Measurements from ENCODE around the gene PSTPIP1. TPM values are rescaled to one million over a fixed set of nuclear protein-coding genes. Genes with fewer than 3 reads are reported as not detected.

Gene PSTPIP1
- total RNA-seq, 6 donors from 2014 or later = 7.0 to 69.1 (median 20.2) TPM

DNA sequence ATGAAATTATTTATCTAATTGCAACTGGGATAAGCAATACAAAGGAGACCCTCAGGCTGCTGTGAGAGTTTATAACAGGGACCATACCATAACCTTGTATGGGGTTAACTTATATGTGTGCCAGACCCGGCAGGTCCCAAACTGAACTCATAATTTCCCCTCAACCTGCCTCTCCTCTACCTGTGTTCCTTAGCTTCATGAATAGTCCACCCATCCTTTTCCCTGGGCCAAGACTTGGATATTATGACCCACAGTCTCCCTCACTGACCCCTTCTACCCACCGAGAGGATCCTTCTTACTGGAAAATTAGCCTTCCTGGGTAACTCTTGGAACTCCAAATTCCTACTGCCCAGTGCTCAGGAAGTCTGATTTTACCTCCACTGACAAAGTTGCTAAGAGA, 79.4 kb downstream of the PSTPIP1 start:
- Histone ChIP-seq H3K4me1 (peaks cover 7 to 19% (median 14%) of the 10 kb centered on the region in 4 donors), H3K9me3 (no peaks in the 10 kb centered on the region), H3K27me3 (no peaks in the 10 kb centered on the region), H3K4me3 (no peak overlapping the region), H3K36me3 (no peaks in the 10 kb centered on the region), H3K27ac (no peak overlapping the region)
- ATAC-seq (ENCODE audit: low FRiP score in 2 of 2) = no peak
- DNase-seq = no peak
- 77 to 84% methylated on average over 2 of the region's 2 CpGs for WGBS, 2 donors
- TF ChIP-seq POLR2AphosphoS5 (IDR thresholded peaks at IDR 0.05) (no peak), EP300 (IDR thresholded peaks at IDR 0.05) (no peak), POLR2A (IDR thresholded peaks at IDR 0.05) (no peak), CTCF (IDR thresholded peaks at IDR 0.05) (no peak)

- TF ChIP-seq POLR2AphosphoS5 (IDR thresholded peaks at IDR 0.05) = no peak
- TF ChIP-seq CTCF (IDR thresholded peaks at IDR 0.05) = no peak
- TF ChIP-seq POLR2A (IDR thresholded peaks at IDR 0.05) = no peak
- no peak for TF ChIP-seq EP300 (IDR thresholded peaks at IDR 0.05)
- 80 to 87% methylated on average over 9 of the region's 9 CpGs for WGBS, 2 donors
- H3K4me1 ChIP-seq = peaks cover 3 to 9% (median 8%) of the 10 kb centered on the region in 4 donors
- no peaks in the 10 kb centered on the region for H3K36me3 ChIP-seq
- H3K9me3 ChIP-seq = no peaks in the 10 kb centered on the region
- DNase-seq (peak in 1 of 2 donors; percentile 38), ATAC-seq (ENCODE audit: low FRiP score in 2 of 2) (no peak)
- H3K27ac ChIP-seq = no peak overlapping the region
- no peak overlapping the region for H3K4me3 ChIP-seq
- no peaks in the 10 kb centered on the region for H3K27me3 ChIP-seq
Observed at GRCh38 chr15:77075528-77075927, 80.6 kb downstream of the PSTPIP1 start.

DNA sequence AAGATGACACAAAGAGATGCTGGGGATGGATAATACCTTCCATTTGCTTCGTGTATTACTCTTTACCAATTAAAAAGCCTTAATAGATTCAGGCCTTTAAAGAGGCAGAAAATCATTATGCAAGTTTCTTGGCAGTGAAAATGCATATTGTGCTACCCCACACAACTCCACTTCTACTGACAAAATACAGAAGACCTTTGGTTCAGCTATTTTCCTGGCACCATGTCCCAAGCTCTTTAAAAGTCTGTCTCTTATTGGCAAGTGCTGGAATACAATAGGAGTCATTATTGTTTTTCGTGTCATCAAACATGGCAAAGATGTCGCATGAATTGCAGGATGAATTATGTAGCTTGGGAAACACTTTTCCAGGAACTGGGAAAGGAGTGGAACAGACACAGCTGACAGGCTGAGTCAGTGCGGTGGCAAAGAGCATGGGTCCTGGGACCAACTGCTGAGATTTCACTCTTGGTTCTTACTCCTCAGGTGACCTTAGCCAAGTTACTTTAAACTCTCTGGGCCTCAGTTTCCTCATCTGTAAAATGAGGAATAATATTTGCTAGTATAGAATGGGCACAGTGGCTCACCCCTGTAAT, 81.5 kb downstream of the PSTPIP1 start:
- no peaks in the 10 kb centered on the region for H3K36me3 ChIP-seq
- WGBS, 2 donors = 70 to 71% methylated on average over 4 of the region's 4 CpGs
- peaks cover 0 to 5% (median 4%) of the 10 kb centered on the region in 4 donors for H3K4me1 ChIP-seq
- H3K9me3 ChIP-seq = no peaks in the 10 kb centered on the region
- TF ChIP-seq POLR2AphosphoS5 (IDR thresholded peaks at IDR 0.05) (no peak), CTCF (IDR thresholded peaks at IDR 0.05) (no peak), EP300 (IDR thresholded peaks at IDR 0.05) (no peak), POLR2A (IDR thresholded peaks at IDR 0.05) (no peak)
- H3K4me3 ChIP-seq = no peak overlapping the region
- H3K27ac ChIP-seq = no peak overlapping the region
- H3K27me3 ChIP-seq = no peaks in the 10 kb centered on the region
- ATAC-seq (ENCODE audit: low FRiP score in 2 of 2) = no peak
- DNase-seq = no peak

- 70 to 74% methylated on average over 5 of the region's 5 CpGs for WGBS, 2 donors
- ATAC-seq (ENCODE audit: low FRiP score in 2 of 2) = no peak
- Histone ChIP-seq H3K4me3 (no peak overlapping the region), H3K27me3 (no peaks in the 10 kb centered on the region), H3K9me3 (no peaks in the 10 kb centered on the region), H3K27ac (no peak overlapping the region), H3K36me3 (no peaks in the 10 kb centered on the region), H3K4me1 (peaks cover 0 to 11% (median 7%) of the 10 kb centered on the region in 4 donors)
- TF ChIP-seq CTCF (IDR thresholded peaks at IDR 0.05) = no peak
- TF ChIP-seq POLR2A (IDR thresholded peaks at IDR 0.05) = no peak
- TF ChIP-seq EP300 (IDR thresholded peaks at IDR 0.05) = no peak
- TF ChIP-seq POLR2AphosphoS5 (IDR thresholded peaks at IDR 0.05) = no peak
- no peak for DNase-seq
Observed at GRCh38 chr15:77081971-77082370, 87.0 kb downstream of the PSTPIP1 start.
